ENCODE results near the gene MXI1. TPM values are rescaled to one million over a fixed set of nuclear protein-coding genes. Genes with fewer than 3 reads are reported as not detected.
"Not testable (repeated sequence)": the region's sequence is repeated elsewhere in the genome, so short reads cannot be mapped to it uniquely, and the experiment has no call there.

Gene MXI1
- total RNA-seq, 1 experiment from 2014 or later = 8.4 TPM

DNA sequence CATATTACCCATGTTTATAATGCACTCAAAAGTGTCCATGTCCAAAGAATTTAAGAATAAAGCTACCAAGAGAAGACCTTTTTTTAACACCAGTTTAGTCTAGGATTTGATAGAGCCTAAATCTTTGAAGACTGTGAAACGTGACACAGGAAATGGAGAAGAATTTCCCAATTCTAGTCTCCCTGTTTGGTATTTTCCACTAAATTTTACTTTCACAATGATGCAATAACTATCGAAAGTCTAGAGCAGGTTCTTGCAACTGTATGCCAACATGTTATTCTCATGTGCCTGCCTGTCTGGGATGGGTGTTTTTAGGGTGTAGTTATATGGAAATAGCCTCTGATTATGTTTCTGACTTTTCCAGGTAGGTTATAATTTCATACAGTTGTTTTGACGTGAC is 6.9 kb upstream of the MXI1 start:
- Mint-ChIP-seq H3K4me1 (ENCODE audit: low read depth, unreplicated experiment) (no peaks in the 10 kb centered on the region), H3K36me3 (ENCODE audit: insufficient read depth, unreplicated experiment) (no peaks in the 10 kb centered on the region), H3K4me3 (ENCODE audit: low read depth, unreplicated experiment) (no peak overlapping the region), H3K27ac (ENCODE audit: unreplicated experiment) (no peak overlapping the region), H3K9me3 (ENCODE audit: low read depth, unreplicated experiment) (no peaks in the 10 kb centered on the region), H3K27me3 (ENCODE audit: unreplicated experiment) (no peaks in the 10 kb centered on the region)
- CTCF ChIA-PET = no interaction called here
- DNase-seq = no peak
- intact Hi-C loops (cut with micrococcal nuclease; ENCODE audit: unreplicated experiment) = no loop called here
- no TSS peak for BruUV-seq (replicated peaks)
- TF ChIP-seq, protein P1, sequence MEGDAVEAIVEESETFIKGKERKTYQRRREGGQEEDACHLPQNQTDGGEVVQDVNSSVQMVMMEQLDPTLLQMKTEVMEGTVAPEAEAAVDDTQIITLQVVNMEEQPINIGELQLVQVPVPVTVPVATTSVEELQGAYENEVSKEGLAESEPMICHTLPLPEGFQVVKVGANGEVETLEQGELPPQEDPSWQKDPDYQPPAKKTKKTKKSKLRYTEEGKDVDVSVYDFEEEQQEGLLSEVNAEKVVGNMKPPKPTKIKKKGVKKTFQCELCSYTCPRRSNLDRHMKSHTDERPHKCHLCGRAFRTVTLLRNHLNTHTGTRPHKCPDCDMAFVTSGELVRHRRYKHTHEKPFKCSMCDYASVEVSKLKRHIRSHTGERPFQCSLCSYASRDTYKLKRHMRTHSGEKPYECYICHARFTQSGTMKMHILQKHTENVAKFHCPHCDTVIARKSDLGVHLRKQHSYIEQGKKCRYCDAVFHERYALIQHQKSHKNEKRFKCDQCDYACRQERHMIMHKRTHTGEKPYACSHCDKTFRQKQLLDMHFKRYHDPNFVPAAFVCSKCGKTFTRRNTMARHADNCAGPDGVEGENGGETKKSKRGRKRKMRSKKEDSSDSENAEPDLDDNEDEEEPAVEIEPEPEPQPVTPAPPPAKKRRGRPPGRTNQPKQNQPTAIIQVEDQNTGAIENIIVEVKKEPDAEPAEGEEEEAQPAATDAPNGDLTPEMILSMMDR (IDR thresholded peaks at IDR 0.05; ENCODE audit: unreplicated experiment) = no peak

- H3K9me3 Mint-ChIP-seq (ENCODE audit: low read depth, unreplicated experiment); H3K27me3 Mint-ChIP-seq (ENCODE audit: unreplicated experiment); H3K27ac Mint-ChIP-seq (ENCODE audit: unreplicated experiment); CTCF ChIA-PET; BruUV-seq (replicated peaks); H3K4me1 Mint-ChIP-seq (ENCODE audit: low read depth, unreplicated experiment); H3K4me3 Mint-ChIP-seq (ENCODE audit: low read depth, unreplicated experiment); DNase-seq; H3K36me3 Mint-ChIP-seq (ENCODE audit: insufficient read depth, unreplicated experiment); intact Hi-C loops (cut with micrococcal nuclease; ENCODE audit: unreplicated experiment): not testable (repeated sequence)
Measured at GRCh38 chr10:110201046-110201445, 6.4 kb upstream of the MXI1 start.

DNA sequence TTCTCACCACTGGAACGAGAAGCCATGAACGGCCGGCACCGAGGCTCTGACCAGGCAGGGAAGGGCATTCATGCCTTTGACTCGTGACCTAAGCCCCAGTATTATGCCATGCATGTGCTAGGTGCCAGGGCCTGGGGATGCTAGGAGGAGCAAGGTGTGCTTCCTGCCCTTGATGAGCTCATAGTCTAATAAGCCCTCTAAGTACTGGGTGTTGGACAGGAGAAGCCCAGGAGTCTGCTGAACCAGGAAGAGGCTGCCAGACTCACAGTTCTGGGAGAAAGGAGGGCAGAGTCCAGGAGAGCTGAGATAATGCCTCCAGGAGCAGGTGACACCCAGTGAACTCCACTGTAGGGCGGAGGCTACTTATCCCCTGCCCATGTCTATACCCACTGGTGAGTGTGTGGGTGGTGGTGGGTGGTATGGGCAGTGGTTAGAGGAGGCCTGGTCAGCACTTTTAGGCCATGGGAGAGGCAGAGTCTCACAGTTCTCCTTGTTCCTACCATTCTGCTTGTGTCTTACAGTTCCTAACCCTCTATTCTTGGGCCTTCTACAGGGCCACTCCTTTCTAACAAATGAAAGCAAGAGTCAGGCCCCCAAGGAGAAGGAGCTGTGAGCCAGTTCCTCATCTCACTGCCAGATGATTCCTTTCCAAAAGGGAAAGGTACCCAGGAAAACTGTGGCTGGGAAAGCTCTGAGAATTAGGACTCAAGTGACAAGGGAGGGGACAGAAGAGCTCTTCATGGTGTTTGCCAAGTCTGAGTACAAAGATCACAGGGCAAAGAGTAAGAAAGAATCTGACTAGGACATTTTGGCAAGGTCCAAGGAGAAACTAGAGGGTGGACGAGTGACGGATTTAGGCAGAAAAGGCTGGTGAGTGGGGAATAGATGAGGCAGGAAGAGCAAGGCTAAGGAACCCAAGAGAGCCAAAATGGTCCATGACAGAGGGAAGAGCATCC is 3.6 kb upstream of the MXI1 start:
- Mint-ChIP-seq H3K4me1 (ENCODE audit: low read depth, unreplicated experiment) (peaks cover 10% of the 10 kb centered on the region), H3K27me3 (ENCODE audit: unreplicated experiment) (no peaks in the 10 kb centered on the region), H3K27ac (ENCODE audit: unreplicated experiment) (no peak overlapping the region), H3K9me3 (ENCODE audit: low read depth, unreplicated experiment) (no peaks in the 10 kb centered on the region), H3K4me3 (ENCODE audit: low read depth, unreplicated experiment) (no peak overlapping the region), H3K36me3 (ENCODE audit: insufficient read depth, unreplicated experiment) (peaks cover 17% of the 10 kb centered on the region)
- TF ChIP-seq, protein P1 (IDR thresholded peaks at IDR 0.05; ENCODE audit: unreplicated experiment) = no peak
- CTCF ChIA-PET = interaction anchor here (0.6 kb wide), 1 partner anchor 290 kb away, joined by 3 read pairs; no protein-coding TSS in a partner anchor
- no TSS peak for BruUV-seq (replicated peaks)
- no peak for DNase-seq
- intact Hi-C loops (cut with micrococcal nuclease; ENCODE audit: unreplicated experiment) = no loop called here

GRCh38 chr10:110205051-110205675 is 2.2 kb upstream of the MXI1 start:
- intact Hi-C loops (cut with micrococcal nuclease; ENCODE audit: unreplicated experiment) = loop anchor here (5.0 kb wide), 2 partner anchors 68 to 72 kb away; no protein-coding TSS in a partner anchor
- Mint-ChIP-seq H3K27me3 (ENCODE audit: unreplicated experiment) (no peaks in the 10 kb centered on the region), H3K9me3 (ENCODE audit: low read depth, unreplicated experiment) (no peaks in the 10 kb centered on the region), H3K27ac (ENCODE audit: unreplicated experiment) (no peak overlapping the region), H3K4me3 (ENCODE audit: low read depth, unreplicated experiment) (no peak overlapping the region), H3K36me3 (ENCODE audit: insufficient read depth, unreplicated experiment) (peaks cover 29% of the 10 kb centered on the region), H3K4me1 (ENCODE audit: low read depth, unreplicated experiment) (peaks cover 18% of the 10 kb centered on the region)
- no TSS peak for BruUV-seq (replicated peaks)
- TF ChIP-seq, protein P1 (IDR thresholded peaks at IDR 0.05; ENCODE audit: unreplicated experiment) = no peak
- DNase-seq = no peak
- CTCF ChIA-PET = no interaction called here

All from Calu3 (cell line).